GM04503 (cell line): Measurements from ENCODE around the gene NANOS2.
"Not testable (repeated sequence)": the region's sequence is repeated elsewhere in the genome, so short reads cannot be mapped to it uniquely, and the experiment has no call there.

Source experiments
- DNase-seq: peaks from one replicate; pipeline ENCODE4 v3.0.0-alpha.2; 2012; ENCODE audit warnings: low read depth

Gene NANOS2

DNA sequence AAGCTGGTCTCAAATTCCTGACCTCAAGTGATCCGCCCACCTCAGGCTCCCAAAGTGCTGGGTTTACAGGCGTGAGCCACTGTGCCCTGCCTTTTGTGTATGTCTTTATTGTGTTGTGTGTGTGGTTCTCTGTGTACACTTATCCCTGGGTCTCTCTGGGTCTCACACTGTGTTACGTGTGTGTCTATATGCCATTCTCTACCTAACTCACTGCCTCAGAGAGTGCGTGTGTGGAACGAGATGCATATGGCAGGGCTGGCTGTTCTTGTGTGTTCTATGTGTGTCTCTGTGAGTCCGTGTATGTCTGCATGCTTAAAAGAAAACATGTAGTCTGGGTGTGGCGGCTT, 40.0 kb downstream of the NANOS2 start:
- no peak for DNase-seq

DNA sequence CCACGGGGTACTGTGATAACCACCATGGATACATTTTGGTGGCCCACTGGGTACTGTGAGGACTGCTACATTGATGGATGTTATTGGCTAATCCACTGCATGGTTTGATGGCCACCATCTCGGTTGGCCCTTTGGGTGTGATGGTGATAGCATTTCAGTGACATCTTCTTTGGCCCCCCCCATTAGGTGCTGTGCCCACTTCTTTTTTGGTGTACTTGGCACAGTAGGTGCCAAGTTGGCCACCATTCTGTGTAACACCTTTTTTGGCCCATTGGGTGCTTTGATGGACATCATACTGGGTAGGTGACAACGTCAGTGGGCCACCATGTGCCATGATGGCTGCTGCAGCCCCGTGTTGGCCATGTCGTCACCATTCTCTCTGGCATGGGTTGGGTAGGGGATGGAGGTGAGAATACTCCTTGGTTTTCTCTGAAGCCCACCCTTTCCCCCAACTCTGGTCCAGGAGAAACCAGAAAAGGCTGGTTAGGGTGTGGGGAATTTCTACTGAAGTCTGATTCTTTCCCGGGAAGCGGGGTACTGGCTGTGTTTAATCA, 41.3 kb downstream of the NANOS2 start:
- DNase-seq, result no peak

DNA sequence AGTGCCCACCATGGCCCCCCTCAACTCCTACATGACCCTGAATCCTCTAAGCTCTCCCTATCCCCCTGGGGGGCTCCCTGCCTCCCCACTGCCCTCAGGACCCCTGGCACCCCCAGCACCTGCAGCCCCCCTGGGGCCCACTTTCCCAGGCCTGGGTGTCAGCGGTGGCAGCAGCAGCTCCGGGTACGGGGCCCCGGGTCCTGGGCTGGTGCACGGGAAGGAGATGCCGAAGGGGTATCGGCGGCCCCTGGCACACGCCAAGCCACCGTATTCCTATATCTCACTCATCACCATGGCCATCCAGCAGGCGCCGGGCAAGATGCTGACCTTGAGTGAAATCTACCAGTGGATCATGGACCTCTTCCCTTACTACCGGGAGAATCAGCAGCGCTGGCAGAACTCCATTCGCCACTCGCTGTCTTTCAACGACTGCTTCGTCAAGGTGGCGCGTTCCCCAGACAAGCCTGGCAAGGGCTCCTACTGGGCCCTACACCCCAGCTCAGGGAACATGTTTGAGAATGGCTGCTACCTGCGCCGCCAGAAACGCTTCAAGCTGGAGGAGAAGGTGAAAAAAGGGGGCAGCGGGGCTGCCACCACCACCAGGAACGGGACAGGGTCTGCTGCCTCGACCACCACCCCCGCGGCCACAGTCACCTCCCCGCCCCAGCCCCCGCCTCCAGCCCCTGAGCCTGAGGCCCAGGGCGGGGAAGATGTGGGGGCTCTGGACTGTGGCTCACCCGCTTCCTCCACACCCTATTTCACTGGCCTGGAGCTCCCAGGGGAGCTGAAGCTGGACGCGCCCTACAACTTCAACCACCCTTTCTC, 42.3 kb downstream of the NANOS2 start:
- DNase-seq, result no peak

DNA sequence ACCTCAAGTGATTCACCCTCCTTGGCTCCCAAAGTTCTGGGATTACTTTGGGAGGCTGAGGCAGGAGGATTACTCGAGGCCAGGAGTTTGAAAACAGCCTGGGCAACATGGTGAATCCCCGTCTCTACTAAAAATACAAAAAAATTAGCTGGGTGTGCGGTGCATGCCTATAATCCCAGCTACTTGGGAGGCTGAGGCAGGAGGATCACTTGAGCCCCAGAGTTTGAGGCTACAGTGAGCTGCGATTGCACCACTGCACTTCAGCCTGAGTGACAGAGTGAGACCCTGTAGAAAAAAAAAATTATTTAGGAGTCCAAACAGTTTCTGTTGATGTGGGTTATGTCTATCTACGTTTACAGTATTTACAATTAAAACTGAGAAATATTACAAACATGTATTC, 43.8 kb downstream of the NANOS2 start:
- no peak for DNase-seq

DNA sequence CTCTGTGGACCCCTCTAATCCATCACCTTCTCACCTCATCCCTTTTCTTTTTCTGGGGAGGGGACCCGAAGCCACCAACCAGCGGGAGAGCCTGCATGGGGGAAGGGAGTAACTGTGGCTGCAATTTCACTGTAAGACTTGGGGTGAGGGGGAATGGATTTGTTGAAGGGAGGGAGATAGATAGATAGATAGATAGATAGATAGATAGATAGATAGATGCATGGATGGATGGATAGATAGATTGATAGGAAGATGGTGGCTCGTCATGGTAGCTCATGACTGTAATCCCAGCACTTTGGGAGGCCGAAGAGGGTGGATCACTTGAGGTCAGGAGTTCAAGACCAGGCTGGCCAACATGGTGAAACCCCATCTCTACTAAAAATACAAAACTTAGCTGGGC, 47.3 kb downstream of the NANOS2 start:
- DNase-seq, result not testable (repeated sequence)

DNA sequence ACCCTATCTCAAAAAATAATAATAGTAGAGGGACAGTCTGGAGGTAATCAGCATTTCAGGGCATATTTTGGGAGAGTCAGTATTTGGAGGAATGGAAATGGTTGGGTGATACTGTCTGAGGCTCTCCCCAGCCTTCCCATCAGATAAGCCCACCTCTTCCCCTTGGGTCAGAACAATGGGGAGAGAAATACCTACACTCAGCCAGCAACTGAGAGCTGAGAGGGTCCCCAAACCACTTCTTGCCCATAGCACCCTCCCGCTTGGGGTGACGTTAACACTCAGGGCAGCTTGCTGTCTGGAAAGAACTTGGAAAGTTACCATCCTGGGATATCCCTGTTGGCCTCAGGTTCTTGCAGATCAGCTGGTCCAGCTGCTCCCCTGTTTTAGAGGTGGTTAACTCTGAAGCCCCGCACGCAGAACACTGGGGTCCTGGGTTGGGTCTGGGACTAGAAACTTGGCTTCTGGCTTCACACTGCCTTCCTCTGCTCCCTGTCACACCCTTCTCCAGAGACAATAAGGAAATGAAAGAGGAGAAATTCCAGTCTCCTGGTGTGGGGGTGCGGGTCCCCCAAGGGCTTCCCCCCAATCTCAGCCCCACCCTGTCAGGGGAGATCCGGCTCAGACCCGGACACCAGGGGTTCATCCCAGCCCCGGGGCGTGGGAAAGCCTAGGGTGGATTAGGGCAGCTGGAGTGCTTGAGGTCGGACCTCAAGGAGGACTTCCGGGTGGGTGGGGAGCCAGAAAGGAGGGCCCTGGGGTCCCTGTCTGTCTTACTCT, 48.0 kb downstream of the NANOS2 start:
- no peak for DNase-seq

DNA sequence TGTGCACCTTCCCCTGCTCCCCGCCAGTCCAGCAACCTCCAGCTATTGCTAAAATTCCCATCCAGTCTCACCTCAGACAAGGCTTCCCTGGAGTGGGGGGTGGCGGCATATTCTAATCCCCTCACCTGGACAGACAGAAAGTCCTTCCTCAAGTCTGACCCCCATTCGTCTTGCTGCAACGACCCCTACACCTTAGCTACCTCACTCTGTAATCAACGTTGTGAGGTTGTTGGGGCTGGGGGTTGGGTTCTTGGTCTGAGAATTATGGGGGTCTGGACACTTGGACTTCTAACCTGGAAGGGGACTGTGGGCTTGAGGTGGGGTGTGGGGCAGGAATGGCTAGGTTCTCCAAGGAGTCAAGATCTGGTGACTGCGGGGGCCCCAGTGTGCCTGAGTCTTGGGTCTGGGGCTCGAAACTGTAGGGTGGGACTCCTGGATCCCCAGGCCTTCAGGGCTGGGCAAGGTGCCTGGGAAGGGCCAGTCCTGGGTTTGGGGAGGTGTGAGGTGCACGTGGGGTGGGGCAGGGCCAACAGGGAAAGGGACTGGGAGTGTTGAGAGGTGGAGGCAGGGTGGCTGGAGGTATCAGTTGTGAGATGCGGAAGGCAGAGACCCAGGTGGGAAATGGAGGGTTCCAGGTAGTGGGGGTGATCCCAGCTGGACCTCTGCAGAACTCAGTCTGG, 49.2 kb downstream of the NANOS2 start:
- DNase-seq, result no peak

DNA sequence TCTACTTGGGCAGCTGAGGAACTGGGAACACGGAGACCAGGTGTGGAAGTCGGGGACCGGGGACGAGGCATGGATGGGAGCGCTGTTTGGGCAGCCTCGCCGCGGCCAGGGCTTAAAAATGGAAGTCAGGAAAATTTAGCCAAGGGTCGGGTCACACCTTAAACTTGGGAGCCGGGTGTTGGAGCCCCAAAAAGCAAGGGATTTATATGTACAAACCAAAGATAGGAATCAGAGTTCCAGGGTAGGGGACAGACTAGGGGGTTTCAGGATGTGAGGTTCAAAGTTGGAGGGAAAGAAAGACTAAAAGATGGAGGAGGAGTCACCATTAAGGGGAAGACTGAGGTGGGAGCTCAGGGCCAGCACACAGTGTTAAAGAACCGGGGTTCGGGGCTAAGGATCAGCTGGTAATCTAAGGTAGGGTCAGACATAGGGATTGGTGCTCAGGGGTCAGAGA, 49.9 kb downstream of the NANOS2 start:
- no peak for DNase-seq

DNA sequence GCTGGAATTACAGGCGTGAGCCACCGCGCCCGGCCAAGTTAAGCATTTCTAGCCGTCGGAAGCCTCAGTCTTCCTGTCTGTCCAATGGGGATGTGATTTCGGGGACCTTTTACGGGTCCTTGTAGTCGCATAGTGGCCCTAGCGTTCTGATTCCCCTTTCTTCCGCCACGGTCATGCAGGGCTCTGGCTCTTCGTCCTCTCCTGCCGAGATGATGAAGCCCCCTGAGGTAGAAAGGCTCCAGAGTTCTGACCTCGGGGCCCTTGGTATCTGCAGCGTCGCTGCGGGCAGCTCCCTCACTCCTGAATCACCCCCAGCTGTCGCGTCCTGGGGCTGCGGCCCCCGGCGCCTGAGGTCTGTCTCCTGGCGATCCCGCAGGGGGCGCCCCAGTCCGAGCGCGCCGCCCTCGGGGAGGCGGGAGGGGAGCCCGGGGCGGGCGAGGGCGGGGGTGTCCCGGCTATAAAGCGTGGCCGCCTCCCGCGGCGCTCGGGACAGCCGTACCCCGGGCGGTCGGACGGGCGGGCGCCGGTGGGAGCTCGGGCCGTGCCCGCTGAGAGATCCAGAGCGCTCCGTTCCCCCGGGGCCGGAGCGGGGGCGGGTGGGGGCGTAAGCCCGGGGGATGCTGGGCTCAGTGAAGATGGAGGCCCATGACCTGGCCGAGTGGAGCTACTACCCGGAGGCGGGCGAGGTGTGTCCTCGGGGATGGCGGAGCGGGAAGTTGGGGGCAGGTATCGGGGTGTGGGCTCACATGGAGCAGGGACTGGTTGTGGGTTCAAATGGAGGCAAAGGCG, 50.5 kb downstream of the NANOS2 start, which contains the start of gene FOXA3:
Gene FOXA3, plus strand, starts transcription at position 487 of the 789 bp plus-strand sequence. Its CDS starts 131 bp downstream, at position 618.
- no peak for DNase-seq

DNA sequence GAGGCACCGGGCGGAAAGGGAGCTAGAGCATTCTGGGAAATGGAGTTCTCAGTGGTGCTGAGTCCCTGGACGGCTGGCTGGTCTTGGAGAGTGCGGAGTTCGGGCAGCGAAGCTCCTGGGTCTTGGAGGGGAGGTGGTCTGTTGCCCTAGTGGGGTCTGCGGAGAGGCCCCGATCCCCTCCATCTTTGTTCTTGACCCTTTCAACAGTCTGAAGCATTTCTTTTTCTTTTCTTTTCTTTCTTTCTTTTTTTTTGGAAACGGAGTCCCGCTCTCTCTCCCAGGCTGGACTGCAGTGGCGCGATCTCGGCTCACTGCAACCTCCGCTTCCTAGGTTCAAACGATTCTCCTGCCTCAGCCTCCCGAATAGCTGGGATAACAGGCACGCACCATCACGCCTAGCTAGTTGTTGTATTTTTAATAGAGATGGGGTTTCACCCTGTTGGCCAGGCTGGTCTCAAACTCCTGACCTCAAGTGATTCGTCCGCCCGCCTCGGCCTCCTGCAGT, 51.2 kb downstream of the NANOS2 start:
- DNase-seq, result no peak
